ENCODE results near the gene AMY1C.

GRCh38 chr1:103788377-103788776, 38.7 kb downstream of the AMY1C start:
- TF ChIP-seq, protein P1, sequence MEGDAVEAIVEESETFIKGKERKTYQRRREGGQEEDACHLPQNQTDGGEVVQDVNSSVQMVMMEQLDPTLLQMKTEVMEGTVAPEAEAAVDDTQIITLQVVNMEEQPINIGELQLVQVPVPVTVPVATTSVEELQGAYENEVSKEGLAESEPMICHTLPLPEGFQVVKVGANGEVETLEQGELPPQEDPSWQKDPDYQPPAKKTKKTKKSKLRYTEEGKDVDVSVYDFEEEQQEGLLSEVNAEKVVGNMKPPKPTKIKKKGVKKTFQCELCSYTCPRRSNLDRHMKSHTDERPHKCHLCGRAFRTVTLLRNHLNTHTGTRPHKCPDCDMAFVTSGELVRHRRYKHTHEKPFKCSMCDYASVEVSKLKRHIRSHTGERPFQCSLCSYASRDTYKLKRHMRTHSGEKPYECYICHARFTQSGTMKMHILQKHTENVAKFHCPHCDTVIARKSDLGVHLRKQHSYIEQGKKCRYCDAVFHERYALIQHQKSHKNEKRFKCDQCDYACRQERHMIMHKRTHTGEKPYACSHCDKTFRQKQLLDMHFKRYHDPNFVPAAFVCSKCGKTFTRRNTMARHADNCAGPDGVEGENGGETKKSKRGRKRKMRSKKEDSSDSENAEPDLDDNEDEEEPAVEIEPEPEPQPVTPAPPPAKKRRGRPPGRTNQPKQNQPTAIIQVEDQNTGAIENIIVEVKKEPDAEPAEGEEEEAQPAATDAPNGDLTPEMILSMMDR (IDR thresholded peaks at IDR 0.05), result no peak
- TF ChIP-seq POLR2AphosphoS5 (IDR thresholded peaks at IDR 0.05), result no peak

Measured in breast epithelium (tissue), 3 donors.